Measurements from ENCODE around the gene GPC3. TPM values are rescaled to one million over a fixed set of nuclear protein-coding genes. Genes with fewer than 3 reads are reported as not detected.

Gene GPC3
- polyA plus RNA-seq, 1 experiment, result not detected

GRCh38 chrX:133989490-133989889 lies 4.1 kb upstream of the GPC3 start:
- no peaks in the 10 kb centered on the region; the same call in 1 of the 2 replicates for H3K27me3 ChIP-seq (ENCODE audit: control insufficient read depth, insufficient read depth, low read length)
- ChIA-PET CTCF (no interaction called here), POLR2A (no interaction called here)
- H3K4me3 ChIP-seq (ENCODE audit: low read depth, low read length), result no peak overlapping the region
- no peaks in the 10 kb centered on the region for H3K36me3 ChIP-seq (ENCODE audit: control insufficient read depth, insufficient read depth, low read length)
- TF ChIP-seq CTCF (IDR thresholded peaks at IDR 0.05; ENCODE audit: insufficient read depth, low read depth, low read length), result no peak
- no peak for DNase-seq (ENCODE audit: low read depth)

GRCh38 chrX:133988010-133988409 lies 2.6 kb upstream of the GPC3 start:
- no peak for TF ChIP-seq CTCF (IDR thresholded peaks at IDR 0.05; ENCODE audit: insufficient read depth, low read depth, low read length)
- Histone ChIP-seq H3K36me3 (ENCODE audit: control insufficient read depth, insufficient read depth, low read length) (no peaks in the 10 kb centered on the region), H3K27me3 (ENCODE audit: control insufficient read depth, insufficient read depth, low read length) (no peaks in the 10 kb centered on the region; the same call in 1 of the 2 replicates), H3K4me3 (ENCODE audit: low read depth, low read length) (no peak overlapping the region)
- no peak for DNase-seq (ENCODE audit: low read depth)
- POLR2A ChIA-PET, result no interaction called here
- CTCF ChIA-PET, result no interaction called here

- H3K4me3 ChIP-seq (ENCODE audit: low read depth, low read length), result no peak overlapping the region
- no peaks in the 10 kb centered on the region; the same call in 1 of the 2 replicates for H3K27me3 ChIP-seq (ENCODE audit: control insufficient read depth, insufficient read depth, low read length)
- POLR2A ChIA-PET, result no interaction called here
- no peak for DNase-seq (ENCODE audit: low read depth)
- CTCF ChIA-PET, result no interaction called here
- no peaks in the 10 kb centered on the region for H3K36me3 ChIP-seq (ENCODE audit: control insufficient read depth, insufficient read depth, low read length)
- TF ChIP-seq CTCF (IDR thresholded peaks at IDR 0.05; ENCODE audit: insufficient read depth, low read depth, low read length), result no peak
Observed at GRCh38 chrX:133987188-133987587, 1.8 kb upstream of the GPC3 start.

- no peaks in the 10 kb centered on the region for H3K36me3 ChIP-seq (ENCODE audit: control insufficient read depth, insufficient read depth, low read length)
- ChIA-PET POLR2A (no interaction called here), CTCF (no interaction called here)
- no peak overlapping the region for H3K4me3 ChIP-seq (ENCODE audit: low read depth, low read length)
- DNase-seq (ENCODE audit: low read depth), result no peak
- no peak for TF ChIP-seq CTCF (IDR thresholded peaks at IDR 0.05; ENCODE audit: insufficient read depth, low read depth, low read length)
- no peaks in the 10 kb centered on the region; the same call in 1 of the 2 replicates for H3K27me3 ChIP-seq (ENCODE audit: control insufficient read depth, insufficient read depth, low read length)
Observed at GRCh38 chrX:133985967-133986683, 731 bp upstream of the GPC3 start.

GRCh38 chrX:133984857-133985163 lies 584 bp downstream of the GPC3 start:
- DNase-seq (ENCODE audit: low read depth), result no peak
- CTCF ChIA-PET, result no interaction called here
- POLR2A ChIA-PET, result no interaction called here
- no peaks in the 10 kb centered on the region for H3K36me3 ChIP-seq (ENCODE audit: control insufficient read depth, insufficient read depth, low read length)
- TF ChIP-seq CTCF (IDR thresholded peaks at IDR 0.05; ENCODE audit: insufficient read depth, low read depth, low read length), result no peak
- H3K4me3 ChIP-seq (ENCODE audit: low read depth, low read length), result no peak overlapping the region
- no peaks in the 10 kb centered on the region; the same call in 1 of the 2 replicates for H3K27me3 ChIP-seq (ENCODE audit: control insufficient read depth, insufficient read depth, low read length)

All from BJ (cell line).